NB4 (cell line): ENCODE results near the gene CARMIL1.

Experiments used
- MYC ChIP-seq: IDR thresholded peaks from 2 replicates; pipeline ENCODE4 v1.6.1; 2011; ENCODE audit warnings: low read depth, low read length
- POLR2A ChIP-seq: IDR thresholded peaks from 2 replicates; pipeline ENCODE4 v1.6.1; 2011; ENCODE audit warnings: mild to moderate bottlenecking; ENCODE audit not compliant: insufficient read length; ENCODE audit errors: extremely low read depth
- TF ChIP-seq, protein P1 (sequence below): IDR thresholded peaks from one replicate; pipeline ENCODE4 v1.5.1; 2012; ENCODE audit warnings: low read depth, low read length
- TF ChIP-seq, protein P2 (sequence below): IDR thresholded peaks from 2 replicates; pipeline ENCODE4 v1.6.1; 2011; ENCODE audit warnings: low read depth, low read length

- TF ChIP-seq, protein P1, sequence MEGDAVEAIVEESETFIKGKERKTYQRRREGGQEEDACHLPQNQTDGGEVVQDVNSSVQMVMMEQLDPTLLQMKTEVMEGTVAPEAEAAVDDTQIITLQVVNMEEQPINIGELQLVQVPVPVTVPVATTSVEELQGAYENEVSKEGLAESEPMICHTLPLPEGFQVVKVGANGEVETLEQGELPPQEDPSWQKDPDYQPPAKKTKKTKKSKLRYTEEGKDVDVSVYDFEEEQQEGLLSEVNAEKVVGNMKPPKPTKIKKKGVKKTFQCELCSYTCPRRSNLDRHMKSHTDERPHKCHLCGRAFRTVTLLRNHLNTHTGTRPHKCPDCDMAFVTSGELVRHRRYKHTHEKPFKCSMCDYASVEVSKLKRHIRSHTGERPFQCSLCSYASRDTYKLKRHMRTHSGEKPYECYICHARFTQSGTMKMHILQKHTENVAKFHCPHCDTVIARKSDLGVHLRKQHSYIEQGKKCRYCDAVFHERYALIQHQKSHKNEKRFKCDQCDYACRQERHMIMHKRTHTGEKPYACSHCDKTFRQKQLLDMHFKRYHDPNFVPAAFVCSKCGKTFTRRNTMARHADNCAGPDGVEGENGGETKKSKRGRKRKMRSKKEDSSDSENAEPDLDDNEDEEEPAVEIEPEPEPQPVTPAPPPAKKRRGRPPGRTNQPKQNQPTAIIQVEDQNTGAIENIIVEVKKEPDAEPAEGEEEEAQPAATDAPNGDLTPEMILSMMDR: no peak
- TF ChIP-seq, protein P2, sequence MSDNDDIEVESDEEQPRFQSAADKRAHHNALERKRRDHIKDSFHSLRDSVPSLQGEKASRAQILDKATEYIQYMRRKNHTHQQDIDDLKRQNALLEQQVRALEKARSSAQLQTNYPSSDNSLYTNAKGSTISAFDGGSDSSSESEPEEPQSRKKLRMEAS: no peak
- TF ChIP-seq POLR2A: no peak
- TF ChIP-seq MYC: no peak
These were observed 36.3 kb downstream of the CARMIL1 start for GRCh38 chr6:25315194-25316177.
